DOHH2 (cell line): ENCODE data around the gene ZNF24.

Experiments
- H3F3A ChIP-seq: fragments of 200-600 bp; sonication (generic), shearing (Covaris generic); 2 replicates; pipeline ENCODE4 v1.6.0; 2016; ENCODE audit warnings: antibody characterized with exemption, mild to moderate bottlenecking; ENCODE audit not compliant: control insufficient read depth, insufficient read depth
- H3K27ac ChIP-seq: fragments of 200-600 bp; sonication (generic); 2 replicates; pipeline ENCODE4 v1.5.1; 2014; ENCODE audit warnings: low read depth, mild to moderate bottlenecking, low read length, moderate library complexity
- H3K27me3 ChIP-seq: fragments of 200-600 bp; sonication (generic); 2 replicates; pipeline ENCODE4 v1.6.1; 2014; ENCODE audit warnings: mild to moderate bottlenecking, low read length, mixed read lengths; ENCODE audit not compliant: control insufficient read depth
- H3K36me3 ChIP-seq: fragments of 200-600 bp; sonication (generic); 2 replicates; pipeline ENCODE4 v1.6.1; 2014; ENCODE audit warnings: mild to moderate bottlenecking, low read length, moderate library complexity, mixed read lengths; ENCODE audit not compliant: control insufficient read depth
- H3K4me1 ChIP-seq: fragments of 200-600 bp; sonication (generic); 2 replicates; pipeline ENCODE4 v1.6.1; 2014; ENCODE audit warnings: mild to moderate bottlenecking, low read length, mixed read lengths; ENCODE audit not compliant: control insufficient read depth
- H3K4me2 ChIP-seq: fragments of 200-600 bp; sonication (generic); 2 replicates; pipeline ENCODE4 v1.6.0; 2014; ENCODE audit warnings: mild to moderate bottlenecking, low read length, moderate library complexity
- H3K4me3 ChIP-seq: fragments of 200-600 bp; sonication (generic); 2 replicates; pipeline ENCODE4 v1.5.1; 2014; ENCODE audit warnings: mild to moderate bottlenecking, low read length, mixed read lengths
- H3K79me2 ChIP-seq: fragments of 200-600 bp; sonication (generic); 2 replicates; pipeline ENCODE4 v1.6.1; 2014; ENCODE audit warnings: mild to moderate bottlenecking, low read length, mixed read lengths; ENCODE audit not compliant: control insufficient read depth
- H3K9me2 ChIP-seq: fragments of 200-600 bp; sonication (generic); replicated peaks from 2 replicates; pipeline ENCODE4 v1.6.1; 2014; ENCODE audit warnings: mild to moderate bottlenecking, low read length, mixed read lengths; ENCODE audit not compliant: control insufficient read depth
- H3K9me3 ChIP-seq: fragments of 200-600 bp; sonication (generic); 2 replicates; pipeline ENCODE4 v1.6.1; 2014; ENCODE audit warnings: antibody characterized with exemption, low read length, mixed read lengths; ENCODE audit not compliant: control insufficient read depth, insufficient read depth
- H4K20me1 ChIP-seq: fragments of 200-600 bp; sonication (generic); 2 replicates; pipeline ENCODE4 v1.6.0; 2014; ENCODE audit warnings: low read depth, mild to moderate bottlenecking, antibody characterized with exemption, low read length, moderate library complexity; ENCODE audit not compliant: control insufficient read depth, insufficient read depth
- CTCF ChIP-seq: fragments of 200-600 bp; sonication (generic); IDR thresholded peaks from one replicate; pipeline ENCODE4 v1.5.1; 2014; ENCODE audit warnings: antibody characterized with exemption, mild to moderate bottlenecking, low read depth, low read length; ENCODE audit not compliant: poor library complexity, severe bottlenecking
- EZH2phosphoT487 ChIP-seq: fragments of 200-600 bp; sonication (generic); IDR thresholded peaks from 2 replicates; pipeline ENCODE4 v1.6.1; 2017; ENCODE audit warnings: borderline replicate concordance, mild to moderate bottlenecking, antibody characterized with exemption, low read length, moderate library complexity, mixed read lengths

Gene ZNF24

GRCh38 chr18:35390951-35391700, 46.9 kb upstream of the ZNF24 start:
- no peaks in the 10 kb centered on the region for H3K79me2 ChIP-seq
- no peaks in the 10 kb centered on the region for H3K9me2 ChIP-seq
- TF ChIP-seq CTCF (no peak), EZH2phosphoT487 (no peak)
- peaks cover 7% of the 10 kb centered on the region; the same call in 1 of the 2 replicates for H3K9me3 ChIP-seq
- H3K36me3 ChIP-seq: no peaks in the 10 kb centered on the region
- H3K4me1 ChIP-seq: peaks cover 13% of the 10 kb centered on the region
- H3K27me3 ChIP-seq: no peaks in the 10 kb centered on the region
- H3K4me2 ChIP-seq: no peak overlapping the region
- no peak overlapping the region for H3K27ac ChIP-seq
- no peaks in the 10 kb centered on the region for H4K20me1 ChIP-seq
- H3K4me3 ChIP-seq: no peak overlapping the region
- no peaks in the 10 kb centered on the region for H3F3A ChIP-seq

- no peak overlapping the region for H3K27ac ChIP-seq
- H3K79me2 ChIP-seq: no peaks in the 10 kb centered on the region
- no peaks in the 10 kb centered on the region for H4K20me1 ChIP-seq
- H3K4me2 ChIP-seq: no peak overlapping the region
- no peak for TF ChIP-seq EZH2phosphoT487
- TF ChIP-seq CTCF: no peak
- peaks cover 7% of the 10 kb centered on the region; the same call in 1 of the 2 replicates for H3K9me3 ChIP-seq
- H3K9me2 ChIP-seq: no peaks in the 10 kb centered on the region
- H3K4me1 ChIP-seq: peaks cover 18% of the 10 kb centered on the region
- H3F3A ChIP-seq: no peaks in the 10 kb centered on the region
- no peaks in the 10 kb centered on the region for H3K36me3 ChIP-seq
- H3K4me3 ChIP-seq: no peak overlapping the region
- no peaks in the 10 kb centered on the region for H3K27me3 ChIP-seq
Observed at GRCh38 chr18:35389095-35389618, 44.9 kb upstream of the ZNF24 start.

GRCh38 chr18:35387152-35387571, 42.9 kb upstream of the ZNF24 start:
- no peak for TF ChIP-seq EZH2phosphoT487
- TF ChIP-seq CTCF: no peak
- Histone ChIP-seq H3K4me1 (peaks cover 18% of the 10 kb centered on the region), H3K36me3 (no peaks in the 10 kb centered on the region), H3K9me2 (no peaks in the 10 kb centered on the region), H3K4me3 (peak overlapping the region; percentile 5; the same call in 1 of the 2 replicates), H3K27me3 (no peaks in the 10 kb centered on the region), H3K27ac (no peak overlapping the region), H4K20me1 (no peaks in the 10 kb centered on the region), H3K4me2 (peak overlapping the region; percentile 45), H3F3A (no peaks in the 10 kb centered on the region), H3K79me2 (no peaks in the 10 kb centered on the region), H3K9me3 (no peaks in the 10 kb centered on the region)
